Activated B cell treated with CpG ODN at 0.5 μM for 24 hours (primary cell): ENCODE measurements around the gene TSPAN33. TPM values are rescaled to one million over a fixed set of nuclear protein-coding genes. Genes with fewer than 3 reads are reported as not detected.

Experiments
- ATAC-seq: fragments of 200-7000 bp; cut with Tn5 transposase; one replicate; pipeline ENCODE4 v1.10.0; 2021; ENCODE audit warnings: low read depth, mild to moderate bottlenecking, moderate library complexity
- CTCF ChIA-PET: fragments of 350-600 bp; sonication (Branson Sonifier 250); formaldehyde crosslinking; loops from one replicate; lab custom pipeline; 2021; ENCODE audit warnings: antibody characterized with exemption; lab: Charles Lee
- POLR2A ChIA-PET: fragments of 350-600 bp; sonication (Branson Sonifier 250); formaldehyde crosslinking; loops from one replicate; lab custom pipeline; 2021; ENCODE audit warnings: antibody characterized with exemption; lab: Charles Lee
- DNase-seq: peaks from one replicate; pipeline ENCODE4 v3.0.0; 2022
- H3K27ac Mint-ChIP-seq: one replicate; pipeline ENCODE4 v1.8.0; 2020; ENCODE audit warnings: mixed read lengths
- H3K27me3 Mint-ChIP-seq: one replicate; pipeline ENCODE4 v1.8.0; 2021; ENCODE audit warnings: mixed read lengths
- H3K36me3 Mint-ChIP-seq: one replicate; pipeline ENCODE4 v1.8.0; 2021; ENCODE audit warnings: low read depth, mixed read lengths
- H3K4me1 Mint-ChIP-seq: one replicate; pipeline ENCODE4 v1.8.0; 2021; ENCODE audit warnings: mixed read lengths
- H3K4me3 Mint-ChIP-seq: one replicate; pipeline ENCODE4 v1.8.0; 2020; ENCODE audit warnings: mild to moderate bottlenecking, mixed read lengths
- H3K9me3 Mint-ChIP-seq: one replicate; pipeline ENCODE4 v1.8.0; 2020; ENCODE audit warnings: mixed read lengths
- intact Hi-C: fragments of 100-400 bp; cut with micrococcal nuclease; formaldehyde crosslinking; loops from one replicate; pipeline ENCODE4 v1.15.1; 2024
- total RNA-seq: library from RNA; stranded (reverse); gene quantifications from 2 replicates; pipeline ENCODE4 v1.2.3, GENCODE V29; 2022
- TF ChIP-seq, protein P1 (sequence below): fragments of 200-600 bp; IDR thresholded peaks from one replicate; pipeline ENCODE4 v1.8.0; 2022; ENCODE audit warnings: antibody characterized with exemption, mild to moderate bottlenecking

Gene TSPAN33
- total RNA-seq, 1 donor from 2014 or later = 341 TPM

GRCh38 chr7:129101746-129102145 lies 42.8 kb upstream of the TSPAN33 start:
- Mint-ChIP-seq H3K27me3 (no peaks in the 10 kb centered on the region), H3K27ac (no peak overlapping the region), H3K36me3 (no peaks in the 10 kb centered on the region), H3K4me1 (peaks cover 21% of the 10 kb centered on the region), H3K4me3 (no peak overlapping the region), H3K9me3 (no peaks in the 10 kb centered on the region)
- ChIA-PET CTCF (interaction anchor here (1.4 to 3.9 kb wide), 3 partner anchors 10 to 45 kb away, joined by 4 to 18 read pairs (median 4); no protein-coding TSS in a partner anchor), POLR2A (interaction anchor here (1.8 to 2.2 kb wide), 2 partner anchors 21 to 35 kb away, joined by 6 to 8 read pairs; no protein-coding TSS in a partner anchor)
- intact Hi-C loops = no loop called here
- TF ChIP-seq, protein P1, sequence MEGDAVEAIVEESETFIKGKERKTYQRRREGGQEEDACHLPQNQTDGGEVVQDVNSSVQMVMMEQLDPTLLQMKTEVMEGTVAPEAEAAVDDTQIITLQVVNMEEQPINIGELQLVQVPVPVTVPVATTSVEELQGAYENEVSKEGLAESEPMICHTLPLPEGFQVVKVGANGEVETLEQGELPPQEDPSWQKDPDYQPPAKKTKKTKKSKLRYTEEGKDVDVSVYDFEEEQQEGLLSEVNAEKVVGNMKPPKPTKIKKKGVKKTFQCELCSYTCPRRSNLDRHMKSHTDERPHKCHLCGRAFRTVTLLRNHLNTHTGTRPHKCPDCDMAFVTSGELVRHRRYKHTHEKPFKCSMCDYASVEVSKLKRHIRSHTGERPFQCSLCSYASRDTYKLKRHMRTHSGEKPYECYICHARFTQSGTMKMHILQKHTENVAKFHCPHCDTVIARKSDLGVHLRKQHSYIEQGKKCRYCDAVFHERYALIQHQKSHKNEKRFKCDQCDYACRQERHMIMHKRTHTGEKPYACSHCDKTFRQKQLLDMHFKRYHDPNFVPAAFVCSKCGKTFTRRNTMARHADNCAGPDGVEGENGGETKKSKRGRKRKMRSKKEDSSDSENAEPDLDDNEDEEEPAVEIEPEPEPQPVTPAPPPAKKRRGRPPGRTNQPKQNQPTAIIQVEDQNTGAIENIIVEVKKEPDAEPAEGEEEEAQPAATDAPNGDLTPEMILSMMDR = no peak
- DNase-seq = no peak
- no peak for ATAC-seq

DNA sequence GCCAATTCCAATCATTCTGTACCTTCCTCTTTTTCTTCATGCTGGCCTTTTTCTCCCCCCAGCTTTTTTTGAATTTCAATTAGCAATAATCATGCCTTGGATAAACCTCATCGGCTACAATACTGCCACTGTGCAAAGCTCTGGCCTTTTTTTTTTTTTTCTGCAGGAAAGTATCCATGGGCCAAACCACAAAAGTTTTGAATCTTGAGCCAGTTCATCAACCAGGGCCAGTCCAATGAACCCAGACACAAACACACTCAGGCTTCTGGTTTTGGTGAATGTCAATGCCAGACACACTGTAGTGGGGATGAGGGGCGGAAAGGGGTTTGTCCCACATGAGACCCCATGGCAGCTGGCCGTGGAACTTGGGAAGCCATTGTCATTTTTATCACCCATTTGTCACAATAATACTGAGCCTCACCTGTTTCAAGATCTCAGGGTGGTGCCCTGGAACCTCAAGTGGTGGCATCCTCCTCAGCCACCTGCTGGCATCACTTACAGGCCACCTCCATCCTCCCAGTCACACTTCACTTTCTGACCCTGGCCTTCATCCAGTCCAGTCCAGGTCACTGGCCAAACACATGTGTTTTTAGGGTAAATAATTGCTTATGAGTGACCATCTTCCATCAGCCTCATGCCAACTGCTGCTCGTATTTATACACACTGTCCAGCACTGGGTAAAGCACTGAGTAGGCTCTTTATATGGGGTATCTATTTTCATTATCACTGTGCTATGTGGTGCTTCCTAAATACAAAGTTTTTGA lies 40.8 kb upstream of the TSPAN33 start:
- ATAC-seq = no peak
- POLR2A ChIA-PET = interaction anchor here (1.8 to 2.2 kb wide), 2 partner anchors 19 to 33 kb away, joined by 6 to 8 read pairs; no protein-coding TSS in a partner anchor
- Mint-ChIP-seq H3K27ac (no peak overlapping the region), H3K36me3 (no peaks in the 10 kb centered on the region), H3K9me3 (no peaks in the 10 kb centered on the region), H3K27me3 (no peaks in the 10 kb centered on the region), H3K4me3 (no peak overlapping the region), H3K4me1 (peaks cover 20% of the 10 kb centered on the region)
- TF ChIP-seq, protein P1 = no peak
- intact Hi-C loops = no loop called here
- no peak for DNase-seq
- CTCF ChIA-PET = interaction anchor here (1.5 kb wide), 1 partner anchor 60 kb away, joined by 7 read pairs; no protein-coding TSS in a partner anchor

DNA sequence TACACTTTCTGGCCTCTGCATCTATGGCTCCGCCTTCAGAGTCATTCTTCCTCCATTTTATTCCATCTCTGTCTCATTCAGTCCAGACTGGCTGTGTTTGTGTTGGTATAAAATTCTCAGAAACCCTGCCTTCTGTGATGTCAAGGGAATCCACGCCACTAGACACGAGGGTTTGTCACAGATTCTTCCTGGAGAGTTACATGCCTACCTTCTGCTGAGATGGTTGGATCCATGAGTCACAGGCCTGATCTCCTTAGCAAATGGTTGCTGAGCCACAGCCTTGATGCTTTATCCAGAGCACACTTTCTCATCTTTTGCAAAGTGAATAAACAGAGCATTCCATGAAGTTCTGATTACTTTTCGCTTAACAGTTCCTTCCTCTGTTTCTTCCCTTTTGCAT lies 35.9 kb upstream of the TSPAN33 start:
- Mint-ChIP-seq H3K4me3 (no peak overlapping the region), H3K9me3 (no peaks in the 10 kb centered on the region), H3K4me1 (no peaks in the 10 kb centered on the region), H3K27me3 (no peaks in the 10 kb centered on the region), H3K36me3 (no peaks in the 10 kb centered on the region), H3K27ac (no peak overlapping the region)
- TF ChIP-seq, protein P1 = no peak
- CTCF ChIA-PET = no interaction called here
- DNase-seq (no peak), ATAC-seq (no peak)
- POLR2A ChIA-PET = no interaction called here
- intact Hi-C loops = no loop called here

- CTCF ChIA-PET = interaction anchor here (0.7 kb wide), 1 partner anchor 19 kb away, joined by 3 read pairs; no protein-coding TSS in a partner anchor
- intact Hi-C loops = no loop called here
- no peaks in the 10 kb centered on the region for H3K27me3 Mint-ChIP-seq
- no peaks in the 10 kb centered on the region for H3K36me3 Mint-ChIP-seq
- DNase-seq (no peak), ATAC-seq (no peak)
- H3K4me3 Mint-ChIP-seq = no peak overlapping the region
- no peak overlapping the region for H3K27ac Mint-ChIP-seq
- POLR2A ChIA-PET = no interaction called here
- TF ChIP-seq, protein P1 = no peak
- H3K4me1 Mint-ChIP-seq = no peaks in the 10 kb centered on the region
- H3K9me3 Mint-ChIP-seq = no peaks in the 10 kb centered on the region
Observed at GRCh38 chr7:129110258-129110981, 34.1 kb upstream of the TSPAN33 start.

DNA sequence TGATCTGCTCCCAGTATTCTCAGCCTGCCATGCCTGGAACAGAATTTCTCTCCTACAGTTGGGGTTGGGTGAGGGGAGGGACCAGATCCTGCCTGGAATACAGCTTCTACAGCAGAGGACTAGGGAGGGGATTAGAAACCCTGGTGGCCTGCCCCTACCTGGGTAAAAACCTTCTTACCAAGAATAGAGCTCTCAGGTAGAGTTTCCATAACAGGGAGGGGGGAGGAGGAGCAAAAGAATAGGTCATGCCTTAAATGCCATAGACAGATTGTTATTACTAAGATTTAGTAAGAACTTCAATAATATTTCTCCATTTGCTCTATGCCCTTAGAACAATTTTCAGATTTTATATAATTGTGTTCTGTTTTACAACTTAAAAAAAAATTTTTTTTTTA lies 33.5 kb upstream of the TSPAN33 start:
- no peaks in the 10 kb centered on the region for H3K36me3 Mint-ChIP-seq
- no peaks in the 10 kb centered on the region for H3K4me1 Mint-ChIP-seq
- ChIA-PET CTCF (interaction anchor here (0.7 to 1.3 kb wide), 2 partner anchors 19 kb away, joined by 3 to 5 read pairs; no protein-coding TSS in a partner anchor), POLR2A (no interaction called here)
- no peak for DNase-seq
- H3K27me3 Mint-ChIP-seq = no peaks in the 10 kb centered on the region
- no peak overlapping the region for H3K4me3 Mint-ChIP-seq
- no peak for ATAC-seq
- H3K9me3 Mint-ChIP-seq = no peaks in the 10 kb centered on the region
- intact Hi-C loops = no loop called here
- no peak overlapping the region for H3K27ac Mint-ChIP-seq
- TF ChIP-seq, protein P1 = no peak
